Lung microvascular endothelial cell (primary cell): ENCODE data around the gene TMEM170B. TPM values are rescaled to one million over a fixed set of nuclear protein-coding genes. Genes with fewer than 3 reads are reported as not detected.

Source experiments
- DNase-seq, 2 donors: peaks; one replicate each; pipeline versions ENCODE4 v3.0.0 to v3.0.0-alpha.2; 2010; ENCODE audit warnings: low read depth in 2 of 2
- total RNA-seq: library from RNA; depleted of rRNA; stranded (reverse); fragments of >200 nt; gene quantifications from 2 replicates; pipeline ENCODE4 v1.2.1, GENCODE V29; 2014

Gene TMEM170B
- total RNA-seq, 1 donor from 2014 or later, result 2.0 TPM

DNA sequence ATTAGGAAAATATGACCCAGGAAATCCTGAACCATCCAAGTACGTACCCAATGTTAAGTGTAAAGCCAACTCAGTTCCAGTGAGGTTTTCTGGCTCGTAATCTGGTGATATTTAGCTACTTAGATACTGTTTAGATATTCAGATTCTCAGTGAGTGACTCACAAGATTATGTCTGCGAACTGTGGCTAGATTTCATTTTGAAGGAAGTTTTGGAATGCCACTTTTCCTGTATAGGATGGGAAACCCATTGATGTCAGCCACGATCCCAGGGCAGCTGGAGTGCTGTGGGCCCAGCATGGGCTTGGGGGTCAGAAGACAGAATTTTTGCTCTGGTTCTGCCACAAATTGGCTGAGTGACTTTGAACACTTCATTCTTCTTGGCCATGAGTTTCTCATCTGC, 76.3 kb downstream of the TMEM170B start:
- peak; percentile 73 to 97 for DNase-seq

GRCh38 chr6:11614534-11615213, 77.1 kb downstream of the TMEM170B start:
- peak; percentile 76 to 81 for DNase-seq

GRCh38 chr6:11615214-11615602, 77.7 kb downstream of the TMEM170B start:
- DNase-seq, result peak in 1 of 2 donors; percentile 29

GRCh38 chr6:11616200-11616611, 78.7 kb downstream of the TMEM170B start:
- DNase-seq, result peak in 1 of 2 donors; percentile 38

- DNase-seq, result peak; percentile 59 to 69
Observed at GRCh38 chr6:11618533-11618932, 81.0 kb downstream of the TMEM170B start.

DNA sequence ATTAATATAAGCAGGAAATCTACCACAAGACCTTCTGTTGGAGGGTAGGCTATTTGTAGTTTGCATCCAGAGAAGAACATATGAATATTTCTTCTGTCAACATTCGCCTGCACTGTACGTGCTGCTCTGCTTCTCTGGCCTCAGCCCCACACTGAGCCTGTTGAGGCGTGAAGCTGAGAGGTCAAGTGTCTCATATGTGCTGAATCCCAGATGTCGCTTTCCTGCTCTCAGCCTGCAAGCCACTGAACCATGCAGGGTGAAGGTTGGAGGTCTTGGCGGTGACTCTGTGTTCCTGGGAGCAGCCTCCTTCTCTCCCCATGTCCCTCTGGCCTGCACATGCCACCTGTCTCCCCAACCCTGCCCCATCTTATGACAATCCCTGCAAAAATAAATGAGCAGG, 83.6 kb downstream of the TMEM170B start:
- DNase-seq, result no peak

DNA sequence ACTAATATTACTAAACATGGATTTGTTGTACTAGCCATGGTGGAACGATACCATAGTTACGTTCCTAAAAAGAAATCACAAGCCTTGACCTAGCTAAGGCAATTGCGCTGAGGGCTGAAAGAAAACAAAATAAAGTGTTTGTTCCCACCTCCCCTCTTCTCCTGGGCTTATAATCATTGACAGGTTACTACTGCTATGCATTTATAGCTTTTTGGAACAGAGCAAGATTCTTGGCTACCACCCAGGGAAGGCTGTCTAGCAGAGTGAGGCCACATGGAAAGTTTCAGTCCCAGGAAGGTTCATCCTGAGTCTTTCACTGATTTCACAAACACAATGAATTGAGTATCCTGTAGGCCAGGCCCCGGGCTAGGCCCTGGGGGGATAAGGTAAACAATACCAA, 84.6 kb downstream of the TMEM170B start:
- peak in 1 of 2 donors; percentile 80 for DNase-seq

GRCh38 chr6:11623272-11623671, 85.7 kb downstream of the TMEM170B start:
- DNase-seq, result no peak

DNA sequence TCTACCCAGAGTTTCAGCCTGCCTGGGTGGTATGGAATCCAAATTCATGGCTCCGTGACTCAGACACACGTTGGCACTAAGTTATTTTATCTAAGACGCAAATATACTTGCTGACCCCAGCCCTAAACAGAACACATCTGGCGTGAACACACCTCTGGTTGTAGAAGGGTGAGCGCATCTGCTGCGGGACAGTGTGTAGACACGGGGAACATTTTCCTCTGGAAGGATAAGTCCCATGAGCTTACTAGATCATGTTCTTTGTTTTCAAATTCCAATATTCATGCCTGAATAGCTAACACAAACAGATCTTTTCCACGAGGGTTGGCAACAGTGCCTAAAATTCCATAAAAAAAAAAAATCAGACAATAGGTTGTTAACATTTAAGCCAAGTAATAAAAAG, 87.8 kb downstream of the TMEM170B start:
- DNase-seq, result peak in 1 of 2 donors; percentile 89

DNA sequence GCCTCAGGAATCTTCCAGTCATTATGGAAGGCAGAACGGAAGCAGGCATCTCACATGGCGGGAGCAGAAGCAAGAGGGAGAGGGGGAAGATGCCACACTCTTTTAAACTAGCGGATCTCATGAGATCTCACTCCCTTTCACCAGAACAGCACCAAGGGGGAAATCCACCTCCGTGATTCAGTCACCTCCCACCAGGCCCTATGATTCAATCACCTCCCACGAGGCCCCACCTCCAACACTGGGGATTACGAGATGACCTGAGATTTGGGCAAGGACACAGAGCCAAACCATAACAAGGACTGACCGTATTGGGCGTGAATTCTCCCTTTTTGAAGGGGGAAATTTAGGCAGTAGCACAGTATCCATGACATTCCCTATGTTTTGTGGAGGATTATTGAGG, 88.8 kb downstream of the TMEM170B start:
- DNase-seq, result no peak

GRCh38 chr6:11628562-11628961, 91.0 kb downstream of the TMEM170B start:
- no peak for DNase-seq

GRCh38 chr6:11631008-11631407, 93.5 kb downstream of the TMEM170B start:
- no peak for DNase-seq

GRCh38 chr6:11631539-11631938, 94.0 kb downstream of the TMEM170B start:
- DNase-seq, result no peak

DNA sequence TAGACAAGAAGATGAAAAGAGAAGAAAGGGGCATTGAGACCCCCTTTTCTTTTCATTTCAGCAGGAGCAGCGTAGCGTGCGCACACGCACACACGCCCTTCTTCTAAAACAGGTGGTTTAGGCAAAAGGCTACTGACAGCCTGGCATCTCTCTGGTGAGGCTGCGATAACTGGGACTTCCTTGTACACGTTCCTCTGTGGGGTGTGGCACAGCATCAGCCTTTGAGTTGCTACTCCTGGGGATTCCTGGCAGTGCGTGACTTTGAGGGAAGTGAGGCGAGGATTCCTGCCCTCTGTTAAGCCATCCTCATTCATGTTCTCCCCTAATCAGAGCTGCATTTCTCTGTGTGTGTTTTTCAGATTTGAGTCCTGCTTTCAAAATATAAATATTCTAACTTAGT, 94.7 kb downstream of the TMEM170B start:
- DNase-seq, result no peak

- peak in 1 of 2 donors; percentile 28 for DNase-seq
Observed at GRCh38 chr6:11632795-11633511, 95.4 kb downstream of the TMEM170B start.

Other genes starting within 250 kb of the TMEM170B start
- gene ADTRP, start 241.1 kb downstream of the TMEM170B start, total RNA-seq, result 0.20 and 0.87 TPM in 2 replicates